Kidney (tissue), 14 donors: ENCODE data around the gene FDXR. TPM values are rescaled to one million over a fixed set of nuclear protein-coding genes. Genes with fewer than 3 reads are reported as not detected.
A peak's percentile ranks its signal among the peaks of the same experiment; 100 is the strongest.

ENCODE experiments used
- DNase-seq, 5 donors: peaks; one replicate each; pipeline ENCODE4 v3.0.0-alpha.2; 2013 to 2020
- FAIRE-seq: peaks from 2 replicates; lab custom pipeline; 2012; peaks lifted over from hg19 to GRCh38; lab: Jason Lieb, UNC
- H3K27ac ChIP-seq, 2 donors: one replicate each; pipeline ENCODE4 v1.7.0; 2013; ENCODE audit warnings: low read depth in 2 of 2, low read length in 2 of 2, inconsistent platforms in 1 of 2
- H3K27me3 ChIP-seq: one replicate; pipeline ENCODE4 v1.7.1; 2013; ENCODE audit warnings: low read length, inconsistent platforms; ENCODE audit not compliant: control insufficient read depth, insufficient read depth
- H3K36me3 ChIP-seq, 3 donors: one replicate each; pipeline versions ENCODE4 v1.7.0 to v1.7.1; 2013; ENCODE audit warnings: low read length in 3 of 3, control low read depth in 1 of 3, inconsistent platforms in 1 of 3; ENCODE audit not compliant: insufficient read depth in 3 of 3, control insufficient read depth in 2 of 3
- H3K4me1 ChIP-seq, 3 donors: one replicate each; pipeline versions ENCODE4 v1.7.0 to v1.7.1; 2013; ENCODE audit warnings: low read length in 3 of 3, inconsistent platforms in 1 of 3, low read depth in 1 of 3; ENCODE audit not compliant: control insufficient read depth in 2 of 3, insufficient read depth in 2 of 3
- H3K4me3 ChIP-seq, 3 donors: one replicate each; pipeline versions ENCODE4 v1.7.0 to v1.8.1; 2013; ENCODE audit warnings: low read length in 3 of 3, control low read depth in 1 of 3, inconsistent platforms in 1 of 3
- H3K9ac ChIP-seq, 3 donors: one replicate each; pipeline versions ENCODE4 v1.7.0 to v1.7.1; 2013; ENCODE audit warnings: low read length in 3 of 3, control low read depth in 1 of 3, inconsistent platforms in 1 of 3
- H3K9me3 ChIP-seq, 3 donors: one replicate each; pipeline versions ENCODE4 v1.7.0 to v1.7.1; 2013; ENCODE audit warnings: low read length in 3 of 3, control low read depth in 1 of 3, inconsistent platforms in 1 of 3; ENCODE audit not compliant: control insufficient read depth in 2 of 3, insufficient read depth in 1 of 3
- intact Hi-C: fragments of 100-400 bp; cut with DNase I; formaldehyde crosslinking; loops from one replicate; pipeline ENCODE4 v1.11.1; 2022
- polyA plus RNA-seq: library from polyadenylated mRNA; stranded (reverse); fragments of 350-450 nt; fragmentation: Illumina TruSeq; extraction: RNeasy Lipid Tissue Mini Kit (QIAGEN cat#74804); gene quantifications from one replicate; pipeline ENCODE4 v1.2.3, GENCODE V29; 2014; ENCODE audit warnings: low read depth, low replicate concordance; ENCODE audit not compliant: insufficient read depth
- total RNA-seq: library from RNA; stranded (reverse); fragmentation: NEBNext Ultra II Directional; extraction: Animal tissue kit (Norgen Biotek cat#: 25700); gene quantifications from one replicate; pipeline ENCODE4 v1.2.1, GENCODE V29; 2021
- TF ChIP-seq, protein P1 (sequence below): IDR thresholded peaks from 3 replicates; pipeline ENCODE4 v1.5.1; 2012; ENCODE audit warnings: mild to moderate bottlenecking, moderate library complexity, borderline replicate concordance; ENCODE audit not compliant: insufficient read depth; ENCODE audit errors: extremely low read depth
- donor health status: control.
- donor health status: control.
- donor health status: control.
- donor health status: control.
- donor health status: control.
- donor health status: DM: yes; HTN: yes; CAD: no.
- donor health status: Normal renal cell carcinoma (clear cell type).

Gene FDXR
- total and polyA plus RNA-seq, 2 donors from 2014 or later = 9.0 to 15.2 TPM

DNA sequence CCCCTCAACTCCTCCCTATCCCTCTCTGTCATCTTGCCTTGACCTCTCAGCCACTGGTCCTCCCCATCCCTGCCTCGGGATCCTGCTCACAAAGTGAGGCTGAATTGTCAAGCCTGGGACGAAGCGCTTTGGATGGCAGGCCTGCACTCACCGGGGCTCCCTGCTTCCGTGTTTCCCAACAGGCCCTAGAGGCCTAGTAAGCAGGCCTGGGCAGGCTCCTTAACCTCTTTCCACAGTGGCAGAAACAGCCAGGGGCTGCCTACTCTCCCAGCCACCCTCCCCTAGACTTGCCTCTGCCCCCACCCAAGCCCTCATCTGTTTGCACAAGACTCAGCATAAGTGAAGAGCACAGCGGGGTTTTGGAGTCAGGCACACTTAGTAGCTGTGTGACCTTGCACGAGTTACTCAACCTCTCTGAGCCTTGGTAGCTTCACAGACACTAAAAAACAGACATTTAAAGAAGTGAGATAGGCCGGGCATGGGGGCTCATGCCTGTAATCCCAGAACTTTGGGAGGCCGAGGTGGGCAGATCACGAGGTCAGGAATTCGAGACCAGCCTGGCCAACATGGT is 25.7 kb upstream of the FDXR start:
- intact Hi-C loops = no loop called here
- no peak for FAIRE-seq
- H3K27me3 ChIP-seq = peaks cover 9% of the 10 kb centered on the region

DNA sequence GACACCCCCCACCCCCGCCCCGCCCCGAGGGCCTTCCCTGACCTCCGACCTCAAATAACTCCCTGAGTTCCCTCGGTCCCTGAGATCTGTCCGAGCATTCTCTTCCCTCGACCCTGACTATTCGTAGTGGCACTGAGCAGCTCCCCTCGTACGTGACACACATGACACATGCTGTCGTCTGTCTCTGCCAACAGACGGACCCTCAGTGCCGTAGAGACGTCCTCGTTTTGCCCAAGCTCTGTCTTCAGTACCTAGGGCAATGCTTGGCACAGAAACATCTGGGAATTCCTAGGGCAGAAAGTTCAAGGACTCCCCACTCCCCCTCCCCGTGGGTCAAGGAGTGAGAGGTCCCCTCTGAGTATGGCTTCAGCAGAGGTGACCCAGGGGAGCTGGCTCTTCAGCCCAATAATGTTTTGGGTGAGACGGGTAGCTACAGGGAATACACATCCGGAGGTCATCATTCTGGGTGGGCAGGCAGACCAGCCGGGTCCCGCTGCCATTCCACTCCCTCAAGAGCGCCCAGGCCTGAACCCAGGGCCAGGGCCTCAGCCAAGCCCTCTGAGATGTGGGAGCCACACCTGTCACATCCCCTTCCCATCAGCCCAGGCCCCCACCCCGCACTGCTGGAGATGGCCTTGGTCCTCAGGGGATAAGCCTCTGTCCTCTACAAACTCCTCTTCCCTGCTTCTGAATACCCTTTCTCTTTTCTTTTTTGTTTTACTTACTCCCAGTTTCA is 21.3 kb upstream of the FDXR start:
- Histone ChIP-seq H3K27ac (no peak overlapping the region), H3K4me3 (peak overlapping the region in 1 of 3 donors; percentile 25), H3K4me1 (no peaks in the 10 kb centered on the region), H3K9ac (no peak overlapping the region), H3K27me3 (peaks cover 9% of the 10 kb centered on the region), H3K36me3 (no peaks in the 10 kb centered on the region), H3K9me3 (no peaks in the 10 kb centered on the region)
- no peak for DNase-seq
- intact Hi-C loops = no loop called here
- no peak for FAIRE-seq
- TF ChIP-seq, protein P1, sequence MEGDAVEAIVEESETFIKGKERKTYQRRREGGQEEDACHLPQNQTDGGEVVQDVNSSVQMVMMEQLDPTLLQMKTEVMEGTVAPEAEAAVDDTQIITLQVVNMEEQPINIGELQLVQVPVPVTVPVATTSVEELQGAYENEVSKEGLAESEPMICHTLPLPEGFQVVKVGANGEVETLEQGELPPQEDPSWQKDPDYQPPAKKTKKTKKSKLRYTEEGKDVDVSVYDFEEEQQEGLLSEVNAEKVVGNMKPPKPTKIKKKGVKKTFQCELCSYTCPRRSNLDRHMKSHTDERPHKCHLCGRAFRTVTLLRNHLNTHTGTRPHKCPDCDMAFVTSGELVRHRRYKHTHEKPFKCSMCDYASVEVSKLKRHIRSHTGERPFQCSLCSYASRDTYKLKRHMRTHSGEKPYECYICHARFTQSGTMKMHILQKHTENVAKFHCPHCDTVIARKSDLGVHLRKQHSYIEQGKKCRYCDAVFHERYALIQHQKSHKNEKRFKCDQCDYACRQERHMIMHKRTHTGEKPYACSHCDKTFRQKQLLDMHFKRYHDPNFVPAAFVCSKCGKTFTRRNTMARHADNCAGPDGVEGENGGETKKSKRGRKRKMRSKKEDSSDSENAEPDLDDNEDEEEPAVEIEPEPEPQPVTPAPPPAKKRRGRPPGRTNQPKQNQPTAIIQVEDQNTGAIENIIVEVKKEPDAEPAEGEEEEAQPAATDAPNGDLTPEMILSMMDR = no peak

More for the DNA sequence above, 25.7 kb upstream of the FDXR start:
- Histone ChIP-seq H3K9me3 (no peaks in the 10 kb centered on the region), H3K9ac (no peak overlapping the region), H3K4me3 (no peak overlapping the region), H3K27ac (no peak overlapping the region), H3K36me3 (no peaks in the 10 kb centered on the region), H3K4me1 (no peaks in the 10 kb centered on the region)
- no peak for DNase-seq
- TF ChIP-seq, protein P1 = no peak

DNA sequence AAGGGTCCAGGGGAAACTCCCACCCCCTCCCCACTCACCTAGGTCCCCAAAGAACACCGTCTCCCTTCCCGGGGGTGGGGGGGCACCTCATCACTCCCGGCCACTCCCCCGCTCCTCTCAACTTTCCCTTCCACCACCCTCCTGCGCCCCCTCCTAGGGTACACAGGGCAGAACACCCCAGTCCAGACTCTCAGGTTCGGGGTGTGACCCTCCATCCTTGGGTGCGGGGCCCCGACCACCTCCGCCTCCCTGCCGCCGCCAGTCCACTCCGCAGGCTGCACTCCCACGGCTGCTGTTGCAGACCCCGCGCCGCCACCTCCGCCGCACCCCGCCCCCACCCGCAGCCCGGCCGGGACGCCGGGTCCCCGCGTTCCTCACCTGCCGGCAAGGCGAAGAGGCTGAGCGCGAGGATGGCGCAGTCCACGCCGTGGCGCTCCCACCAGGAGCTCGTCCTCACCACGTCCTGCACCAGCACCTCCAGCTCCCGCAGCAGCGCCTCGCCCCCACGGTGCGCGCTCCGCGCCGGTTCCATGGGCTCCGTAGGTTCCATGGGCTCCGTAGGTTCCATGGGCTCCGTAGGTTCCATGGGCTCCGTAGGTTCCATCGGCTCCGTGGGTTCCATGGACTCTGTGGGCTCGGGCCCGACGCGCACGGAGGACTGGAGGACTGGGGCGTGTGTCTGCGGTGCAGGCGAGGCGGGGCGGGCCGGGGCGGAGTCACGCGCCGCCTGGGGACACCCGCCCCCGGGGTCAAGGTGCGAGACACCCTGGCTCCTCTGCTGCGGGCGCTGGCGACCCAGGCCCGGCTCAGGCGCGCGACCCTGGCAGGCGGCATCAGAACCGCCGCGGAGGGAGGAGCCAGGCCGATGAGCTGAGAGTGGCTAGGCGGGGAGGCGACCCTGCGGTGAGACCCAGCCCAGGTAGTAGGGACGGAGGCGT is 20.4 kb upstream of the FDXR start, which contains the start of gene FADS6:
Gene FADS6, minus strand, starts transcription at position 660 of the 938 bp plus-strand sequence. Its CDS starts 38 bp downstream, at position 622.
- H3K36me3 ChIP-seq = no peaks in the 10 kb centered on the region
- TF ChIP-seq, protein P1 = no peak
- DNase-seq = no peak
- H3K4me1 ChIP-seq = no peaks in the 10 kb centered on the region
- no peak for FAIRE-seq
- H3K4me3 ChIP-seq = peak within 1 kb of the TSS in 1 of 3 donors; percentile 43
- peaks cover 9% of the 10 kb centered on the region for H3K27me3 ChIP-seq
- intact Hi-C loops = no loop called here
- no peaks in the 10 kb centered on the region for H3K9me3 ChIP-seq
- H3K9ac ChIP-seq = no peak within 1 kb of the TSS
- H3K27ac ChIP-seq = no peak within 1 kb of the TSS
